Duodenal mucosa (tissue), 2 donors: ENCODE results near the gene CDH20.

ENCODE experiments used
- H3K27ac ChIP-seq: one replicate; pipeline ENCODE4 v1.7.0; 2013; ENCODE audit warnings: low read depth, low read length
- H3K27me3 ChIP-seq, 2 donors: one replicate each; pipeline ENCODE4 v1.7.0; 2013; ENCODE audit warnings: low read length in 2 of 2, control low read depth in 1 of 2; ENCODE audit not compliant: insufficient read depth in 2 of 2, control insufficient read depth in 1 of 2
- H3K36me3 ChIP-seq, 2 donors: one replicate each; pipeline ENCODE4 v1.7.0; 2013; ENCODE audit warnings: low read length in 2 of 2, control low read depth in 1 of 2; ENCODE audit not compliant: insufficient read depth in 2 of 2, control insufficient read depth in 1 of 2
- H3K4me1 ChIP-seq, 2 donors: one replicate each; pipeline ENCODE4 v1.7.0; 2013; ENCODE audit warnings: low read length in 2 of 2, control low read depth in 1 of 2; ENCODE audit not compliant: insufficient read depth in 2 of 2, control insufficient read depth in 1 of 2
- H3K4me3 ChIP-seq, 2 donors: one replicate each; pipeline ENCODE4 v1.7.0; 2013; ENCODE audit warnings: low read length in 2 of 2, low read depth in 1 of 2
- H3K9ac ChIP-seq, 2 donors: one replicate each; pipeline ENCODE4 v1.7.0; 2013; ENCODE audit warnings: low read length in 2 of 2, low read depth in 1 of 2
- H3K9me3 ChIP-seq, 2 donors: one replicate each; pipeline ENCODE4 v1.7.0; 2013; ENCODE audit warnings: low read length in 2 of 2, control low read depth in 1 of 2; ENCODE audit not compliant: control insufficient read depth in 1 of 2

CDH20 gene

GRCh38 chr18:61497422-61497821, 164.2 kb downstream of the CDH20 start:
- no peaks in the 10 kb centered on the region for H3K36me3 ChIP-seq
- no peak overlapping the region for H3K4me3 ChIP-seq
- no peak overlapping the region for H3K9ac ChIP-seq
- no peaks in the 10 kb centered on the region for H3K4me1 ChIP-seq
- no peaks in the 10 kb centered on the region for H3K9me3 ChIP-seq
- no peaks in the 10 kb centered on the region for H3K27me3 ChIP-seq
- H3K27ac ChIP-seq, result no peak overlapping the region

- H3K27ac ChIP-seq, result no peak overlapping the region
- H3K9ac ChIP-seq, result no peak overlapping the region
- H3K36me3 ChIP-seq, result no peaks in the 10 kb centered on the region
- no peaks in the 10 kb centered on the region for H3K27me3 ChIP-seq
- H3K4me3 ChIP-seq, result no peak overlapping the region
- no peaks in the 10 kb centered on the region for H3K4me1 ChIP-seq
- no peaks in the 10 kb centered on the region for H3K9me3 ChIP-seq
Observed at GRCh38 chr18:61502472-61502871, 169.2 kb downstream of the CDH20 start.

- no peaks in the 10 kb centered on the region for H3K27me3 ChIP-seq
Observed at GRCh38 chr18:61503688-61504087, 170.5 kb downstream of the CDH20 start.

GRCh38 chr18:61528961-61529360, 195.7 kb downstream of the CDH20 start:
- Histone ChIP-seq H3K27me3 (no peaks in the 10 kb centered on the region), H3K4me3 (no peak overlapping the region), H3K9ac (no peak overlapping the region), H3K36me3 (no peaks in the 10 kb centered on the region), H3K27ac (no peak overlapping the region), H3K9me3 (no peaks in the 10 kb centered on the region), H3K4me1 (no peaks in the 10 kb centered on the region)

More at GRCh38 chr18:61503688-61504087, 170.5 kb downstream of the CDH20 start:
- H3K27ac ChIP-seq, result no peak overlapping the region
- H3K36me3 ChIP-seq, result no peaks in the 10 kb centered on the region
- no peaks in the 10 kb centered on the region for H3K9me3 ChIP-seq
- H3K4me3 ChIP-seq, result no peak overlapping the region
- no peak overlapping the region for H3K9ac ChIP-seq
- no peaks in the 10 kb centered on the region for H3K4me1 ChIP-seq

GRCh38 chr18:61530681-61531080, 197.5 kb downstream of the CDH20 start:
- no peak overlapping the region for H3K9ac ChIP-seq
- H3K4me3 ChIP-seq, result no peak overlapping the region
- H3K9me3 ChIP-seq, result no peaks in the 10 kb centered on the region

GRCh38 chr18:61531182-61531581, 198.0 kb downstream of the CDH20 start:
- no peak overlapping the region for H3K9ac ChIP-seq

More at GRCh38 chr18:61530681-61531080, 197.5 kb downstream of the CDH20 start:
- no peaks in the 10 kb centered on the region for H3K4me1 ChIP-seq
- no peaks in the 10 kb centered on the region for H3K36me3 ChIP-seq
- no peak overlapping the region for H3K27ac ChIP-seq
- no peaks in the 10 kb centered on the region for H3K27me3 ChIP-seq

GRCh38 chr18:61531891-61532290, 198.7 kb downstream of the CDH20 start:
- Histone ChIP-seq H3K36me3 (no peaks in the 10 kb centered on the region), H3K27me3 (no peaks in the 10 kb centered on the region), H3K27ac (no peak overlapping the region), H3K4me1 (no peaks in the 10 kb centered on the region), H3K9ac (no peak overlapping the region), H3K9me3 (no peaks in the 10 kb centered on the region), H3K4me3 (no peak overlapping the region)

More at GRCh38 chr18:61531182-61531581, 198.0 kb downstream of the CDH20 start:
- no peaks in the 10 kb centered on the region for H3K27me3 ChIP-seq
- H3K4me1 ChIP-seq, result no peaks in the 10 kb centered on the region
- H3K9me3 ChIP-seq, result no peaks in the 10 kb centered on the region
- H3K36me3 ChIP-seq, result no peaks in the 10 kb centered on the region
- H3K4me3 ChIP-seq, result no peak overlapping the region
- H3K27ac ChIP-seq, result no peak overlapping the region

GRCh38 chr18:61535401-61535800, 202.2 kb downstream of the CDH20 start:
- Histone ChIP-seq H3K27me3 (peaks cover 0 to 3% of the 10 kb centered on the region in 2 donors), H3K4me3 (no peak overlapping the region), H3K27ac (no peak overlapping the region), H3K9me3 (no peaks in the 10 kb centered on the region), H3K4me1 (no peaks in the 10 kb centered on the region), H3K9ac (no peak overlapping the region), H3K36me3 (no peaks in the 10 kb centered on the region)

GRCh38 chr18:61541673-61542072, 208.4 kb downstream of the CDH20 start:
- Histone ChIP-seq H3K9me3 (no peaks in the 10 kb centered on the region), H3K36me3 (no peaks in the 10 kb centered on the region), H3K27me3 (peaks cover 0 to 3% of the 10 kb centered on the region in 2 donors), H3K9ac (no peak overlapping the region), H3K4me3 (no peak overlapping the region), H3K4me1 (no peaks in the 10 kb centered on the region), H3K27ac (no peak overlapping the region)

GRCh38 chr18:61542596-61542995, 209.4 kb downstream of the CDH20 start:
- Histone ChIP-seq H3K9ac (no peak overlapping the region), H3K4me3 (no peak overlapping the region), H3K27me3 (peaks cover 0 to 3% of the 10 kb centered on the region in 2 donors), H3K27ac (no peak overlapping the region), H3K36me3 (no peaks in the 10 kb centered on the region), H3K4me1 (no peaks in the 10 kb centered on the region), H3K9me3 (no peaks in the 10 kb centered on the region)

- H3K9me3 ChIP-seq, result no peaks in the 10 kb centered on the region
- H3K4me3 ChIP-seq, result no peak overlapping the region
- no peaks in the 10 kb centered on the region for H3K4me1 ChIP-seq
- no peaks in the 10 kb centered on the region for H3K36me3 ChIP-seq
- H3K27ac ChIP-seq, result no peak overlapping the region
- H3K27me3 ChIP-seq, result no peaks in the 10 kb centered on the region
- H3K9ac ChIP-seq, result no peak overlapping the region
Observed at GRCh38 chr18:61543518-61543917, 210.3 kb downstream of the CDH20 start.
